ENCODE measurements around the gene PRSS53.
A peak's percentile ranks its signal among the peaks of the same experiment; 100 is the strongest.
"Not testable (repeated sequence)": the region's sequence is repeated elsewhere in the genome, so short reads cannot be mapped to it uniquely, and the experiment has no call there.

Gene PRSS53

DNA sequence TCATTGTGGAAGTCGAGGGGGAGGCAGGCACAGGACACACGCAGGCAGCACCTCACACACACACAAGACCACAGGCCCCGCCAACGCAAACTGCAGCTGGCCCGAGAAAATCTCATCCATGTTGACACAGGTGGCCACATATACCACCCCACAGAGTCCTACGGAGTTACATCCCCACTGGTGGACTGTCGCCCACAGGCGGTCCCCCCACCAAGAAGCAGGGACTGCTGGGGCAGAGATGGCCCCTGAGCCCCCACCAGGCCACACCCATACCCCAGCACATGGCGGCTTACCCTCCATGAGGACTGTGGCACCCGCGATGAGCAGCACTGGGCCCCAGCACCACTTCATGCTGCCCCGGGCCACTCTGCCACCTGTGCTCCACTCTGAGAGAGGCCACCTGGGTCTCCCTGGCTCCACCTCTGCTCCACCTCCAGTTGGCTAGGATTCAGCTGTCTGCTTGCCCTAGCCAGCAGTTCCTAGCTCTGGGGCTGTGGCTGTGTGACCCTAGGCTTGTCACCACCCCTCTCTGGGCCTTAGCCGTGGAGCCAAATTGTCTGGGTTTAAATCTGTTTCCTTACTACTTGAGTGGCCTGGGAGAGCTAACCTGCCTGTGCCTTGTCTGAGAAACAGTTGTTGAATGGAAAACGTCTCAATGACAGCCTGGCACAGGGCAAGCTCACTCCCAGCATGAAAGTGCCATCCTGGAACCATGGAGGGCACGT, at the start of gene PRSS53:
Gene PRSS53 (minus strand): TSS at position 485 of the 725 bp plus-strand sequence. CDS start 134 bp downstream, at position 351.
- no peaks in the 10 kb centered on the region for H3K9me3 Mint-ChIP-seq
- peak within 1 kb of the TSS; percentile 28 for H3K27ac Mint-ChIP-seq
- CTCF ChIA-PET: interaction anchor here (1.1 to 1.8 kb wide), 2 partner anchors 53 to 103 kb away, joined by 3 to 4 read pairs; partner anchors contain the start of gene HSD3B7
- H3K4me3 Mint-ChIP-seq: no peak within 1 kb of the TSS
- H3K27me3 Mint-ChIP-seq: no peaks in the 10 kb centered on the region
- peaks cover 12% of the 10 kb centered on the region for H3K36me3 Mint-ChIP-seq
- H3K4me1 Mint-ChIP-seq: peaks cover 12% of the 10 kb centered on the region
- DNase-seq: no peak

DNA sequence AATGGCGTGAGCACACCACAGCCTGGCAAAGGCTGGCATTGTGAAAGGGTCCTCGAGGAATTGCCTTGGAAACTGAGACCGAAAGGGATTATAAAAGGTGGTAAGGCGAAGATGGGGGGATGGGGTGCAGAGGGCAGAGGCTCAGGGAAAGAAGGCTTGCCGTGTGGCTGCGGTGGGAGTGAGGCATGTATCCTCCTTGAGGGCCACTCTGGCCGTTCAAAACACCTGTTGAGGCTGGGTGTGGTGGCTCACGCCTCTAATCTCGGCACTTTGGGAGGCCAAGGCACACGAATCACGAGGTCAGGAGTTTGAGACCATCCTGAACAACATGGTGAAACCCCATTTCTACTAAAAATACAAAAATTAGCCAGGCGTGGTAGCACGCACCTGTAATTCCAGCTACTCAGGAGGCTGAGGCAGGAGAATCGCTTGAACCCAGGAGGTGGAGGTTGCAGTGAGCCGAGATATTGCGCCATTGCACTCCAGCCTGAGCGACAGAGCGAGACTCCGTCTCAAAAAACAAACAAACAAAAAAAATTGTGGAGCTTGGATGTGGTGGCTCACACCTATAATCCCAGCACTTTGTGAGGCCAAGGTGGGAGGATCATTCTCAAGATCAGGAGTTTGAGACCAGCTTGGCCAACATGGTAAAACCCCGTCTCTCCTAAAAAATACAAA, 48.2 kb upstream of the PRSS53 start:
- H3K27me3 Mint-ChIP-seq, DNase-seq, CTCF ChIA-PET, H3K4me1 Mint-ChIP-seq, H3K9me3 Mint-ChIP-seq, H3K27ac Mint-ChIP-seq, H3K4me3 Mint-ChIP-seq, H3K36me3 Mint-ChIP-seq: not testable (repeated sequence)

DNA sequence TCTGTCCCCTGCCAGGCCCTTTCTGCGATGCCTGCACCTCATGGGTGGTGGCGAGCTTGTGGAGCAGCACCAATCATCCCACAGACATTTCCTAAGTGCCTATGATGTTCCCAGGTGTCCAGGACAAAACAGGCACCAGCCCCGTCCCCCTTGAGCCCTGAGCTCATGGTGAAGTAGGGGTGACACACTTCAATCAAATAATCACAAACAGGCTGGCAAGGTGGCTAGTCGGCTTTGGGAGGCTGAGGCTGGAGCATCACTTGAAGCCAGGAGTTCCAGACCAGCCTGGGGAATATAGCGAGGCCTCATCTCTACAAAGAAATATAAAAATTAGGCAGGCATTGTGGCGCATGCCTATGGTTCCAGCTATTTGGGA, 47.5 kb upstream of the PRSS53 start:
- no peak overlapping the region for H3K27ac Mint-ChIP-seq
- no peak overlapping the region for H3K4me3 Mint-ChIP-seq
- H3K4me1 Mint-ChIP-seq: peaks cover 2% of the 10 kb centered on the region
- no peaks in the 10 kb centered on the region for H3K9me3 Mint-ChIP-seq
- peaks cover 2% of the 10 kb centered on the region for H3K36me3 Mint-ChIP-seq
- CTCF ChIA-PET: no interaction called here
- DNase-seq: no peak
- H3K27me3 Mint-ChIP-seq: peaks cover 3% of the 10 kb centered on the region

DNA sequence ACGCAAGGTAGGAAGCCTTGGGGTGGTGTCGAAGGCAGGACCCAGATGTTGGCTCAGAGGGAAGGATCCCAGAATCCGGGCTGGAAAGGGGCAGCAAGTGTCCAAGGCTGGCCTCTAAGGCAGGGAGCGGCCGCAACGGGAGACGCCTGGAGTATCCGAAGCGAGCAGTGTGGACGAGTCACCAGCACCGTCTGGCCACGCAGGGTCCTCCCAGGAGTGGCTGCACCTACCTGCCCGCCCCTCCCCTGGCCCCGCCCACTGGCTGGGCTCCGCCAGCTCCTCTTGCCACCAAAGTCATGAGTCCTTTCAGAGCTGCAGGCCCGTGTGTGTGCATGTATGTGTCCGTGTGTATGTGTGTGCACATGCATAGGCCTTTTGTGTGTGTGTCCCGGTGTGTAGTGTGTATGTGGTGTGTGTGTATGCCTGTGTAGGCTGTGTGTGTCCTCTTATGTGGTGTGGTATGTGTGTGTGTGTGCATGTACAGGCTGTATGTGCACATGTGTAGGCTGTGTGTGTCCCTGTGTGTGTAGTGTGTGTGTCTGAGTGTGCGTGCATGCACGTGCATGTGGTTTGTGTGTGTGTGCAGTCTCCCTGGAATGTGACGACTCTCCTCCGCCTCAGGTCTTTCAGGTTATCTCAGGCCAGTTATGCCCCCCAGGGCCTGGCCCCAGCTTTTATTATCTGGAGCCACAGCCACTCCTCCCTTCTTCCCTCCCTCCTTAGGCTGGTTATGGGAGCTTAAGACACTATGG, 47.0 kb upstream of the PRSS53 start, which contains the start of gene PRSS8:
Gene PRSS8 (minus strand): TSS at position 193 of the 752 bp plus-strand sequence. CDS start 229 bp downstream, outside the sequence.
- H3K36me3 Mint-ChIP-seq: peaks cover 5% of the 10 kb centered on the region
- DNase-seq: no peak
- CTCF ChIA-PET: interaction anchor here (1.0 kb wide), 1 partner anchor 17 kb away, joined by 3 read pairs; no protein-coding TSS in a partner anchor
- no peaks in the 10 kb centered on the region for H3K9me3 Mint-ChIP-seq
- H3K27ac Mint-ChIP-seq: no peak within 1 kb of the TSS
- no peak within 1 kb of the TSS for H3K4me3 Mint-ChIP-seq
- peaks cover 1% of the 10 kb centered on the region for H3K4me1 Mint-ChIP-seq
- peaks cover 3% of the 10 kb centered on the region for H3K27me3 Mint-ChIP-seq

DNA sequence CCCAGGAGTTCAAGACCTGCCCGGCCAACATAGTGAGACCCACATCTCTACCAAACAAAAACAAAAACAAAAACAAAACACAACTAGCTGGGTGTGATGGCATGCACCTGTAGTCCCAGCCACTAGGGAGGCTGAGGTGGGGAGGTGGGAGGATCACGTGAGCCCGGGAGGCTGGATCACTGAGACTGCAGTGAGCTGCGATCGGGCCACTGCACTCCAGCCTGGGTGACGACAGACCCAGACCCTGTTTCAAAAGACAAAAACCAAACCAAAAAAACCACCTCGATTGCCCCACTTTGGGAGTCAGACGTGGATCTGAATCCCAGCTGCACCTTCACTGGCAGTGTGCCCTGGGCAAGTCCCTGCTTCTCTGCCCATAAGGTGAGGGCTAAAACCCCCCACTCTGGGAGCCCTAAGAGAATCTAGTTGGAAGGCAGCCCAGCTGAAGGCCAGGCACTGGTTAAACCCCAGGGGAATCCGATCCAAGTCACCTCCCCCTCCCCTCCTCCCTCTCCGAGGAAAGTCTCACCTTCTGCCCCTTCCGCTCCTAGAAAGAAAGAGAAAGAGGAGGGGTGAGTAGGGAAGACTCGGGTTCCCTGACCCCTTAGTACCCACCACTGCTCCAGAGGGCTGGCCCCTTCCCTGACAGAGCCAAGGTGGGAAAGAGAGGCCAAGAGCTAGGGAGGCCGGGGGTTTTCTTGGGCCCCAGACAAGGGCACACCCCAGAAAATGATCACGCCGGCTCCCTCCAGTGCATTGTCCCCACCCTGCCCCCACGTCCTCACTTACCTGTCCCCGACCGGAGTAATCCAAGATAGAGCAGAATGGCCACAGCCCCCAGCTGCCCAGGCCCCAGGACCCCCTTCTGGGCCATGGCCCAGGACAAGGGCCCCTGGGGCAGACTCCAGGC, 46.1 kb upstream of the PRSS53 start:
- peaks cover 3% of the 10 kb centered on the region for H3K27me3 Mint-ChIP-seq

DNA sequence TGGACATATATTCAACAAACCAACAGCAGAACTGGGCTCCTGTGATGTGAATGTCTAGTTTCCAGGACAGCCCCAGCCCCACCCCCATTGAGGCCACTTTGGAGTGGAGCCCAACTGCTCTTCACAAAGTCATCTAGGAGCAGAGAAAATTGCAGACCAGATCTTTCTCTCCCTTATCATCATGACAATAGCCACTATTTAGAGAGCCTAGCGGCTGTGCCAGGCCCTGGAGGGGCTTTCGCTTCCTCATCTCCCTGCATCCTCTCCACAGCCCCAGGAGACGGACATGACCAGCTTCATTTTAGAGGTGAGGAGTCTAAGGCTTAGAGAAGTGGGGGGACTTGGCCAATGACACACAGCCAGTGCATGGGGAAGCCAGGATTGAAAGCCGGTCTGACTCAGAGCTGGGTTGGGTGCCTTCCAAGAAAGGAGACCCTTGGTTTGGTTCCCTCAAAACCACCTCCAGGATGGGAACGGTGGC, 45.4 kb upstream of the PRSS53 start:
- Mint-ChIP-seq H3K4me3 (no peak overlapping the region), H3K9me3 (no peaks in the 10 kb centered on the region), H3K27ac (no peak overlapping the region), H3K4me1 (peaks cover under 1% of the 10 kb centered on the region), H3K36me3 (peaks cover 7% of the 10 kb centered on the region), H3K27me3 (peaks cover 3% of the 10 kb centered on the region)
- no peak for DNase-seq
- CTCF ChIA-PET: no interaction called here

More for the DNA sequence above, 46.1 kb upstream of the PRSS53 start:
- CTCF ChIA-PET: interaction anchor here (0.9 to 1.0 kb wide), 2 partner anchors 16 to 150 kb away, joined by 3 to 4 read pairs; partner anchors contain the start of gene HSD3B7
- Mint-ChIP-seq H3K4me1 (no peaks in the 10 kb centered on the region), H3K4me3 (no peak overlapping the region), H3K9me3 (no peaks in the 10 kb centered on the region), H3K36me3 (peaks cover 7% of the 10 kb centered on the region), H3K27ac (no peak overlapping the region)
- no peak for DNase-seq

DNA sequence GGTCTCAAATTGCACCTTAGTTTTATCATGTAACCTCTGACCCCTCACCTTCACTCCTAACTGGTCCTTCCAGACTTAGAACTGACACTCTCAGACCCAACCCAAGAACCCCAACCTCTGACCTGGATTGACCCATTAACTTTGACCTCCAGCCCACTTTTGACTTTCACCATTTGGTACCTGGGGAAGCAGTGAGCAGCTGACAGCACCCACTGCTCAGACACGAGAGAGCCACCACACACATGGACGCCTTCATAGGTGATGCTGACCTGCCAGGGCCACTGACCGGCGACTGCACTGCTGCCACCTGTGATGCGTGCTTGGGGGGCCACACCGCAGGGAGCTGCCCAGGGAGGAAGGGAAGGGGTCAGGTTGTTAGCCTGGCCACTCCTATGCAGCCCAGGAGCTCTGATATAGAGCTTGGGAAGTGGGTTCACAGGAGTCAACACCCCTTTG, 44.3 kb upstream of the PRSS53 start:
- Mint-ChIP-seq H3K27ac (no peak overlapping the region), H3K4me1 (peaks cover 8% of the 10 kb centered on the region)
- CTCF ChIA-PET: no interaction called here

DNA sequence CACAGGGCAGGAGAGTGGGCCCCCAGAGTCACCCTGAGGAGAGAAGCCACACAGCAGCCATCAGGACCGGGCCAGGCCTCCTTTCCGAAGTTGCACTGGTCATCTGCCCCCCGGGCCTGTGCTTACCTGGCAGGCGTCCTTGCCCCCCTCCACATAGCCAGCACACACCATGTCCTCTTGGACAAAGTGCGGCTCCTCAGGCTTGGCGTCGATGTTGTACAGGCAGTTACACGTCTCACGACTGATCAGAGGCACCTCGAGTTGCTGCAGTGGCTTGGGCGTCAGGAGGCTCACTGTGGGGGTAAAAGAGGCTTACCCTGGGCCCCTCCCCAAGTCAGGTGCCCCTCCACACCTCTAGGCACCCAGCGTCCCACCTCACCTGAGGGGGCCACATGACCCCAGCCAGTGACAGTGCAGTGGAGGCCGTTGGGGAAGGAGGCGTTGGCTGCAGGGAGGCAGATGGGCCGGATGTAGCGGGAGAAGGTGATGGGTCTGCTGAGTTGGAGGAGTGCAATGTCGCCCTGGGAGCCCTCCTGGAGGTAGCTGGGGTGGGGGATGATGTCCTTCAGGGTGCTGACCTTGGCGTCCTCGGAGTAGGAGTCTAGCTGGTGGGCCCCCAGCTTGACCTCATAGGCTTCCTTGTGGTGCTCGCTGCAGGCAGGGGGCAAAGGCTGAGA, 43.7 kb upstream of the PRSS53 start:
- no peaks in the 10 kb centered on the region for H3K9me3 Mint-ChIP-seq
- peaks cover 11% of the 10 kb centered on the region for H3K4me1 Mint-ChIP-seq
- no peak for DNase-seq
- no peak overlapping the region for H3K4me3 Mint-ChIP-seq
- H3K27me3 Mint-ChIP-seq: peaks cover 3% of the 10 kb centered on the region
- H3K27ac Mint-ChIP-seq: no peak overlapping the region
- CTCF ChIA-PET: no interaction called here
- peaks cover 12% of the 10 kb centered on the region for H3K36me3 Mint-ChIP-seq

More for the DNA sequence above, 44.3 kb upstream of the PRSS53 start:
- peaks cover 3% of the 10 kb centered on the region for H3K27me3 Mint-ChIP-seq
- DNase-seq: no peak
- peaks cover 7% of the 10 kb centered on the region for H3K36me3 Mint-ChIP-seq
- H3K9me3 Mint-ChIP-seq: no peaks in the 10 kb centered on the region
- no peak overlapping the region for H3K4me3 Mint-ChIP-seq

DNA sequence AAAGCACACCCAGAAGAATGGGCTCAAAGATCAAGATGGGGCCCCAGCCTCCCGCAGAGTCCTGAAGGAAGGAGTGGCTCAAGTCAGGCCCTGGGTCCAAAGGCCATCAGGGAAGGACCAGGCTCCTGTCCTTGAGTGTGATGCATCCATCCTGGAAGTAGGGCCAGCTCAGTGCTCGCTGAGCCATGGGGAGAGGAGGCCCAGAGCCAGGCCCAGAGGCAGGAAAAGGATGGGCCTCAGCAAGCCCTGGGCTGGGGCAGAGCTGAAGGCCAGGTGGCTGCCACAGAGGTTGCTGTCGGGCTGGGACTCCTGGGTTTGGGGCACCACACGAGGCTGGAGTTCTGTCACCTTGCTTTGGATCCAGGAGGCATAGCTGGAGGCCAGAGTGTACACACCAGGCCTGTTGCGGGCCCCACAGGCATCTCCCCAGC, 43.1 kb upstream of the PRSS53 start:
- CTCF ChIA-PET: no interaction called here
- Mint-ChIP-seq H3K27ac (no peak overlapping the region), H3K4me1 (peaks cover 11% of the 10 kb centered on the region), H3K36me3 (peaks cover 12% of the 10 kb centered on the region), H3K4me3 (no peak overlapping the region), H3K27me3 (peaks cover 1% of the 10 kb centered on the region), H3K9me3 (no peaks in the 10 kb centered on the region)
- no peak for DNase-seq

DNA sequence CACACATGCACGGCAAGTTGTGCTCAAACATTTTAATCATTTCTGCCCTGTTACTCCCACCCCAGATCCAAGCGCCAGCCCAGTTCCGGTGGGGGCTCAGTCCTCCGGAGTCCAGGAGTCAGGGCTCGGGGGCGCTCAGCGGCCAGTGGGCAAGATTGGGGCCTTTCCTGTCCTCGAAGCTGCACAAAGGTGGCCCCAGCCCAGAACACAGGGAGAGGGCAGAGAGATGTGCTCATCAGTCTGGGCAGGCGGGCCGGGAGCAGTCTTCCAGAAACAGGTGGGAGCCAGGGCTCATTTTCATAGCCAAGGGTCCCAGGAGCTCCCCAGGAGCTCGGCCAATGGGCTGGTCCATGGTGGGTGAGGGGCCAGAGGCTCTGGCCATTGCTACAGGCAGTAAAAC, 42.7 kb upstream of the PRSS53 start:
- Mint-ChIP-seq H3K4me1 (peaks cover 11% of the 10 kb centered on the region), H3K4me3 (no peak overlapping the region), H3K9me3 (no peaks in the 10 kb centered on the region), H3K36me3 (peaks cover 13% of the 10 kb centered on the region), H3K27ac (no peak overlapping the region), H3K27me3 (no peaks in the 10 kb centered on the region)
- DNase-seq: no peak
- CTCF ChIA-PET: no interaction called here

DNA sequence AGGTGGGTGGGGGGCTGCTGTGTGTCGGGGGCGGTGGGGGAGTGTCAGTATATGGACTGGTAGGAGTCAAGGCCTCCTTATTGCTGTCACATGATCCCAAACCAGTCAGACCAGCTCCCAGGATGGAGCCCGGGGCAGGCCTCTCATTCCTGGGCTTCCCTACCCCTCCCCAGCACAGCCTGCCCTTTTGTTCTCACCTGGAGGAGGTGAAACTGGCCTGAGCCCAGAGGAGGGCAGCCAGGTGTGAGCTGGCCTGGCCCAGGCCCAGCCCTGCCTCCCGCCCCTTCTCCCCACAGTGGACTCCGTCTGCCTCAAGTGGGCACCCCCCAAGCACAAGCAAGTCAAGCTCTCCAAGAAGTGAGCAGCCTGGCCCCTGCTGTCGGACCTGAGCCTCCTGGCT, 42.2 kb upstream of the PRSS53 start:
- no peaks in the 10 kb centered on the region for H3K27me3 Mint-ChIP-seq
- H3K36me3 Mint-ChIP-seq: peaks cover 18% of the 10 kb centered on the region
- H3K4me1 Mint-ChIP-seq: peaks cover 11% of the 10 kb centered on the region
- no peak for DNase-seq
- H3K27ac Mint-ChIP-seq: no peak overlapping the region
- no peak overlapping the region for H3K4me3 Mint-ChIP-seq
- no peaks in the 10 kb centered on the region for H3K9me3 Mint-ChIP-seq
- CTCF ChIA-PET: no interaction called here

DNA sequence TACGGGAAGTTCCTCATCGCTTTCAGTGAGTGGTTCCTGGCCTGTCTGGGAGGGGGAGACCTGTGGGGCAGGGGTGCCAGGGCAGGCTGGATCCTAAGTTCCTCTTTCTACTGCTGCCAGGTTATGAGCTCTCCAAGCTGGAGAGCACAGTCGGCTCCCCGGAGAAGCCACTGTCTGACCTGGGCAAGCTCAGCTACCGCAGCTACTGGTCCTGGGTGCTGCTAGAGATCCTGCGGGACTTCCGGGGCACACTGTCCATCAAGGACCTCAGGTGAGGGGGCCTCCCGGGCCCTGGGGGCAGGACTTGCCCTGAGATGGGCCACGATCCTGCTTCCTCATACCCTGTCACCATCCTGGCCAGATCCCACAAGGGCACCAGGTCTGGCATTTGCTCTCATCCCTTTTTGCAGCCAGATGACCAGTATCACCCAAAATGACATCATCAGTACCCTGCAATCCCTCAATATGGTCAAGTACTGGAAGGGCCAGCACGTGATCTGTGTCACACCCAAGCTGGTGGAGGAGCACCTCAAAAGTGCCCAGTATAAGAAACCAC, 41.7 kb upstream of the PRSS53 start:
- Mint-ChIP-seq H3K4me3 (no peak overlapping the region), H3K9me3 (no peaks in the 10 kb centered on the region), H3K27ac (no peak overlapping the region), H3K4me1 (peaks cover 11% of the 10 kb centered on the region), H3K27me3 (no peaks in the 10 kb centered on the region), H3K36me3 (peaks cover 20% of the 10 kb centered on the region)
- CTCF ChIA-PET: interaction anchor here (1.5 kb wide), 1 partner anchor 12 kb away, joined by 7 read pairs; no protein-coding TSS in a partner anchor
- no peak for DNase-seq

Data from activated naive CD4-positive, alpha-beta T cell treated with anti-CD3 and anti-CD28 coated beads, Interleukin-2, amount 10 ng/mL, durations not matched to agents 7 days and 5 days (primary cell).